Suppressor macrophage (primary cell): ENCODE results near the gene IGSF23.

Experiments
- DNase-seq, 4 experiments: peaks; one replicate each; pipeline ENCODE4 v3.0.0-alpha.2; 2020 to 2022
- total RNA-seq, 17 experiments: gene quantifications; one replicate each; lab custom pipeline; 2026; ENCODE audit warnings: mixed read lengths in 6 of 17, inconsistent platforms in 3 of 17; lab: John Stamatoyannopoulos, UW

The IGSF23 gene, protein sequence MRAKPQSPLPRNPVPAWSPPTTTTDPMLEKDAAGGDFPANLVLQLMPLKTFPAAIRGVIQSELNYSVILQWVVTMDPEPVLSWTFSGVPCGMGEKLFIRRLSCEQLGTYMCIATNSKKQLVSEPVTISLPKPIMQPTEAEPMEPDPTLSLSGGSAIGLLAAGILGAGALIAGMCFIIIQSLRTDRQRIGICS
- total RNA-seq, result 0 to 0.99 (median 0) reads per million in 17 experiments

DNA sequence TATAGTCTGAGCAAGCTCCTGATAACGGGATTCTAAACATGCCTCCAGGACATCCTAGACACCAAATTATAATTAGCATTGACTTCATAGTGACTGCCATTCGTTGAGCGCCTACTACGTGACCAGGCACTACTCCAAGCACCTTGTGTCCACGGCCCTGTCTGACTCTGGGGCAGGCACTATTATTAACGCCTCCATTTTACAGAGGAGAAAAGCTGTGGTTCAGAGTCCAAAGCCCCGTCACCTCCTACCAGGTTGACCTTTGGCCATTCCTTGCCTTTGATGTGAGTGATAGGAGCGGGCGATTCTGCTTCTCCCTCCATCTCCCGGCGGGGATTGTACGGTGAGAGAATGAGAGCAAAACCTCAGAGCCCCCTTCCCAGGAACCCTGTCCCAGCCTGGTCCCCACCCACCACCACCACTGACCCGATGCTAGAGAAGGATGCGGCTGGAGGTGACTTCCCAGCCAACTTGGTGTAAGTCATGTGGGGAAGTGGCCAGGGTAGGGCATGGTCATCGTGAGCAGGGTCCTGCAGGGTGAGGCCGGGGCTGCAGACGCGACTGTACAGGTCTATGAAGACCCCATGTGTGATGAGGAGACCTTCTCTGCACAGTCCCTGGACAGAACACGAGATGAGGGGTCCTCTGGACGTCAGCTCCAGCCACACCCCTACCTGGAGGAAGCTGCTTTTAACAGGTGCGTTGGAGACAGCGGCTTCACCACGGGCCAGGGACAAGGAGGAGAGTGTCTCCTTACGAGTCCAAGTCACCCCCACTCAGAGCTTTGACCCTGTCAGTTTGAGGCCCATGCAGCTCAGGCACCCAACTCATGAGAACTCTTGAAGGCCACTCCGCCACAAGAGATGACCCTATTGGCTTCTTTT lies at the start of gene IGSF23:
Gene IGSF23 (plus strand): TSS at position 269 of the 884 bp plus-strand sequence. CDS start 83 bp downstream, at position 352.
- no peak for DNase-seq

DNA sequence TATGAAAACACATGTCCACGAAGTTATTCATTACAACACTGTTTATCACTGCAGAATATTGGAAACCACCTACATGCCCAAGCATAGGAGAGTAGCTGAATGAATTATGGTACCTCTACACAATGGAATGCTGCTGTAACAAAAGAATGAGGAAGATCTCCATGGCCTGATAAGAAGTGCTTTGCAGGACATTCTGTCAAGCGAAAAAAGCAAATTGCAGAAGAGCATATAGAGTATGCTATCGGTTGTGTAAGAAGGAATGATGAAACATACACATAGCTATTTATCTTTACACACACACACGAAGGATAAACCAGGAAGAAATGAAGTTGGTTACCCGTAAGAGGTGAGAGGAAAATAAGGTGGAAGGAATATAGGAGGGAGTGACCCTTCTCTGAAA lies 46.4 kb upstream of the IGSF23 start:
- DNase-seq, result peak in 2 of 4 experiments; percentile 38 to 43

DNA sequence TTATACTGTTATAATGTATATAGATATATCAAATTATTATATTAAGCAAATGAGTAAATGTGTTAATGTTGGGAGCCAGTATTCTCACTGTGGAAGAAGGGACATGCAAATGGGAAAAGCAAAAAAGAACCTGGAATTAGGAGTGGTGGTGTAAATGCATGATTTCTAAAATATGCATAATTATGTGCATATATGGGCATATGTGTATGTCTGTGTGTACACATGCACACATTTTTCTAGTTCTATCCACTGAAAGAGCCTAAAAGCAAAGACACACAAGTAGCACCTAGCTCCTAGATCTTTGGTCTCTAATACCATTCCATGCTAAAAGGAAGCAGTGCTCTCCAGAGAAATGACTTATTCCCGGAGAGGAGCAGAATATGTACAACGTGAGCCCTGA lies 45.6 kb upstream of the IGSF23 start:
- no peak for DNase-seq

DNA sequence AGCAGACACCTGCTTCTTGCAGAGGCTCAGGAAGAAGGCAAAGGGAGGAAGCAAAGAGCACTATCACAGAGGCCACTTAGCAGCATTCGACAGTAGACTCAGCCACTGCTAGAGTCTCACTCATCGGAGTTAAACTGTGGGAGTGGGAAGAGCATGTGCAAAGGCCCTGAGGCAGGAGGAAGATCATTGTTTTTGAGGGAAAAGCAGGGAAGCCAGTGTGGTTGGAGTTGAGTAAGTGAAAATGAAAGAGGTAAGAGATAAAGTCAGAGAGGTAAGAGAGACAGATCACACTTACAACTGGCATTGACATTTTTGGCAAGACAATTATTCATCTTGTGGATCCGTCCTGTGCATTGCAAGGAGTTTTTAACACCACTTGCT lies 42.8 kb upstream of the IGSF23 start:
- DNase-seq, result no peak

DNA sequence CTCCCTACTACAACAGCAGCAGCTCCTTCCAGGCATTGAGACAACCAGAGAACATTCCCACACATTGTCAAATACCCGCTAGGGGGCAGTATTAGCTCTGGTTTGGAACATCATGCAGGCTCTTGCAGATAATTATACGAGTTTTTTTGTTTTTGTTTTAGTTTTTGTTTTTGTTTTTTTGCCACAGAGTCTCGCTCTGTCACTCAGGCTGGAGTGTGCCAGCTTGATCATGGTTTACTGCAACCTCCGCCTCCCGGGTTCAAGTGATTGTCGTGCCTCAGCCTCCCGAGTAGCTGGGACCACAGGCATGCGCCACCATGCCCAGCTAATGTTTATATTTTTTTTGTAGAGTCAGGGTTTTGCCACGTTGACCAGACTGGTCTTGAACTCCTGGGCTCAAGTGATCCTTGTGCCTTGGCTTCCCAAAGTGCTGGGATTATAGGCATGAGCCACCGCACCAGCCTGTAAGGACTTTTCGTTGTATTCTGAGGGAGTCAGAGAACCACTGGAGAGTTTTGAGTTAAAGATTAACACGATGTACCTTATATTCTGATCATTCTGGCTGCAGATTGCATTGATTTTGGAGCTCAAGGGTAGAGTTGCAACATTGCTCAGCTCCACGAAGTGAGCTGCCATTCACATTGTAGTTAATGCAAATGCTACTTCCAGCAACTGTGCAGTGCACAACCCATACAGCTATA lies 42.2 kb upstream of the IGSF23 start:
- peak; percentile 87 to 93 (median 90) for DNase-seq

DNA sequence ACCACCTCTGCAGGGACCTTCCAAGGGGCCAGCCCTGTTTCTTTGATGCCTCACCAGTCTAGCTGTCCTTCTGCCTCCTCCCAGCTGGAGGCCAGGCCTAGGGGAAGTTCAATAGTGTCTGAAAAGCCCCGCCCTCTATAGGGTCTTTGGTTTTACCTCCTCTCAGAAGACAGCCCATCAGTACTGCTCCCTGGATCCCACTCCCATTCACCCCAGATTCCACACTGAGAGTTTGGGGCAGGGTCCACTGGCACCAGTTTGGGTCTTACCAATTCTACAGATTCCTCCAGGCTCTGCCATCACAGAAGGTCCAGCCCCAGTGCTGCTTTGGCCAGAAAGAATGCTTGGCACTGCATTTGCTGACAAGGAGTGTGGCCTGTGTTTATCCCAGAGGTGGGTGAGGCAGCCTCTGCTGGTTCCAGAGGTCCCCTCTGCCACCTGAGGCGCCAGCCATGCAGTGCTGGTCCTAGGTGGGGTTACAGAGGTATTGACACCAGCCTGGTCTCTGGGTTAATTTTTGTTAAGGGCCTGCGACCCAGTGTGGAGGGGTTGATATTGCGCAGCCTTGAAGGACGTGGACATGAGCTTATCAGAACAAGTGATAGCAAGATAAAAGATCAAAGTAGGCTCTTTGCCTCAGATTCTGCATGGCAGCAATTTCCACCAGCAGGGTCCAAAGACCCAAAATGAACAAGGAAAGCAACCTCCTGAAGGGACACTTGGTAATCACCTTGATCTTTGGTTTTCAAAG lies 41.4 kb upstream of the IGSF23 start:
- DNase-seq, result no peak

DNA sequence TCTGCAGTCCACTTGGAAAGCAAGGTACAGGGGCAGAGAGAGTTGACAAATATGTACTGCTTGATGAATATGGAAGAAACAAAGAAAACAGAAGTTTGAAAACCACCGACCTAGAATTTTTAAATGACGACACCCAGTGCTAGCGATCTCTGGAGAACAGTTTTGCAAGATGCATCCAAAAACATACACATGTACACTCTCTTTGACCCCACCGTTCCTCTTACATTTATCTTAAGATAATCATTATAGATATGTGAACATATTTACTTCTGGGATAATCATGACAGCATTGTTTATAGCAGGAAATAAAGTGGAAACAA lies 40.8 kb upstream of the IGSF23 start:
- DNase-seq, result peak in 3 of 4 experiments; percentile 24 to 49 (median 32)

DNA sequence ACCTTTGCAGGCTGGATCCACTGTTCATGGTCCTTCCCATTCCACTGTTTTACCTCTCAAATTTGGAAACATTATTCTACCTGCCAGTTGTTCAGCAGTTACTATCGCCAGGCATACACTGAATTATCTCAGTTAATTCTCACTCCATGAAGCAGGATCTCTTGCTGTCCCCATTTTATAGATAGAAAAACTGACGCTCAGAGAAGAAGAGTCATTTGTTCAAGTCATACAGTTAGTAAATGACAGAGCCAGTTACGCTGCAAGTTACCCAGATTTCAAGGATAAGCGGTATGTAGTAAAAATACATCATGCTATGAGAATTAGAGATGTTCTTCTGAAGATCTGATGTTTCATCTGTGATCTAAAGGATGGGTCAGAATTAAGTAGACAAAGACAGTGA lies 40.2 kb upstream of the IGSF23 start:
- no peak for DNase-seq

DNA sequence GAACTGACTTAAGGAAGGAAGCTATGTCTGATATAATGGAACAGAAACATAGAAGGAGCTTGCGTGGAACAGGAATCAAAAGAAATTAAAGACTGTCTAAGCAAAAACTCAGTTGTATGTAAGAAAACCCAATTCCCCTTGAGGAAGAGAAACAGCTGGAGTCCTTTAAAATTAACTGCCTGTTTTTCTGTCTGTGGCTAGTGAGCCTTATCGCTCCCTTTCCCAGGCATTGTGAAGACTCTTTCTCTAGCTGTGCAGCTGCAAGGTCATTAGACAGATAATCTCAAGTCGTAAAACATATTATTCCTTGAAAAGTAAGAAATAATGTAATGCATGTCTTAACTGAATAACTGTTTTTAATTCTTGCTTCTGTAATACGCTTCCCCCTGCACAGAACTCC lies 39.7 kb upstream of the IGSF23 start:
- DNase-seq, result peak in 1 of 4 experiments; percentile 20

DNA sequence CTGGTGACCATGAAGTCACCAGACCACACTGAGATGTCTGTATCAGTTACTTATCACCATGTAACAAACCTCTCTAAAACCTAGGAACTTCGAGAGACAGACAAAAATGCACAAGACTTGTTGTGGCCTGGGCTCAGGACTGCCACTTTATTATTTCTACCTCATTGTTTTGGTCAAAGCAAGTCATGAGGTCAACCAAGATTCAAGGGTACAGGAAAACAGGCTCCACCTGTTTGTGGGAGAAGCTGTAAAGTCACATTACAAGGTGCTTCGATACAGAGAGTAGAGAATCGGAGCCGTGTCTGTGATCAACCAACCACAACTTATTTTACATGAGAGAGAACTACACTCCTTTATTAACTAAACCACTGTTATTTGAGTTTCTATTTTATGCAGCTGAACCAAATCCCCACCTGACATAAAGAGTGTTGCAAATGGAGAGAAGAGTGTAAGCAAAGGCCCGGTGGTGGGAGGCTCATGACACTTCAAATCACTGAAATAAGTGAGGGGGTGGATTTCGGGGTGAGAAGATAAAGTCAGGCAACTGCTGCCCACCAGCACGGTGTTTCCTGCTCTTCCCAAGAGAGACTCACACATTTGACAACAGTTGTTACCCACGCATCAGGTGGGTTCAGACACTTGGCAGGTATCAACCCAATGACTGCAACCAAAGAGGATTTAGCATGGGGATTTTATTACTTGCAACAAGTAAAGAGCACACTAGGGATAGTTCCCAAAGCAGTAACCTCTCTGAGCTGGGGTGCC lies 39.0 kb upstream of the IGSF23 start:
- DNase-seq, result no peak

DNA sequence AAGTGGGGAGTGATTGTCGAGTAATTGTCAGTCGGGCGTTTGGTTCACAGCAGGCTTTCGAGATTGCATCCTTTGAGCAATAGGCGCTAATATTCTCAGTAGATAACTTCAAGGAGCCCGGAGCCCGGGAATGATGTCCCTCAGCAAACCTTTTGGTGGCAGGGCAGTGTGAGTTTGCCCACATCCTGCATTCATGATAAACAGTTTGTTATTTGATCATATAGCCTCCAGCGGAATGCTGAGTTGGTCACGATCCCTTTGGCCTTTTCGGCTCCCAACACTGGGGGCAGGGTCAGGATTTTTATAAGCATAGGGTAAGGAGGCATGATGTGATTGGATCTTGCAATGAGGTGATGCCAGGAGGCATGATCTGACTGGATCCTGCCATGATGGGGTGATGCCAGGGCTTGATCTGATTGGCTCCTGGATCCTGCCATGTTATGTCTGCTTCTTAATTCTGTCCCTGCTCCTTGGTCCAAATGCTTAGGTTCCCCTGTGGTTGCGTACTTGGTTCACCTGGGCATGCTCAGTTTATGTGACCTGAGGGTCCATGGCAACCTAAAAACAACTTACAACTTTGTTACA lies 38.2 kb upstream of the IGSF23 start:
- no peak for DNase-seq

DNA sequence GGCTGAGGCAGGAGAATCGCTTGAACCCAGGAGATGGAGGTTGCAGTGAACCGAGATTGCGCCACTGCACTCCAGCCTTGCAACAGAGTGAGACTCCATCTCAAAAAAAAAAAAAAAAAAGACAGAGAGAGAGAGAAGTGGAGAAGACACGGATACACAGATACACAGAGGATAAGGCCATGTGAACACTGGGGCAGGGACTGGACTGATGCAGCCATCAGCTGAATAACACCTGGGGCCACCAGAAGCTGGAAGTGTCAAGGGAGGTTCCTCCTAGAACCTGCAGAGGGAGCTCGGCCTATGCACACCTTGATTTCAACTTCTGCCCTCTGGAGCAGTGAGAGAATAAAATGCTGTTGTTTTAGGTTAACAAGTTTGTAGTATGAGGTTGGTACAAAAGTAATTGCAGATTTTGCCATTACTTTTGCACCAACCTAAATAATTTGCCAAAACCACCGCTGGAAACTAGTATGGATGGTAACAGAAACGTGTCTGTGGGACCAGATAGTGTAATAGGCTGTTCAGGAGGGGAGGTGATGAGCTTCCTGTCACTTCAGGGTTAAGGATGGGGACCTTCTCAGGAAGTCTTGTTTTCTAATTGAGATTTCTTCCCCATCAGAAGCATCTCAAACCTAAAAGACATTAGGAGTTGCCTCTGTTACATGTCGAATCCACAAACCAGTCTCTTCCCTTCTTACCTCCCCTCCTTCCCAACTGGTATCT lies 36.4 kb upstream of the IGSF23 start:
- DNase-seq, result peak in 2 of 4 experiments; percentile 56 to 63

DNA sequence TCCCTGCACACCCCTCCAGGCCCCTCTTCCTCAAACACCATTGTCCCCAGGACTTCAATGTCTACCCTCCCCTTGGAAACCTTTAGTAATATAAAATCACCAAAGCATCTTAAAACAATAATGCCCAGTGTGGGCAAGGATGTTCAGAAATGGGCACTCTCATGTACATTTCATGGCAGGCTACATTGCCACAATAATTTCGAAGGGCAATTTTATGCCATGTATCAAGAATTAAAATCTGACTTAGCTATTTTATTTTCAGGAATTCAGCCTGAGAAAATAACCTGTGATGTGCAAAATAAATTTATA lies 35.8 kb upstream of the IGSF23 start:
- no peak for DNase-seq

DNA sequence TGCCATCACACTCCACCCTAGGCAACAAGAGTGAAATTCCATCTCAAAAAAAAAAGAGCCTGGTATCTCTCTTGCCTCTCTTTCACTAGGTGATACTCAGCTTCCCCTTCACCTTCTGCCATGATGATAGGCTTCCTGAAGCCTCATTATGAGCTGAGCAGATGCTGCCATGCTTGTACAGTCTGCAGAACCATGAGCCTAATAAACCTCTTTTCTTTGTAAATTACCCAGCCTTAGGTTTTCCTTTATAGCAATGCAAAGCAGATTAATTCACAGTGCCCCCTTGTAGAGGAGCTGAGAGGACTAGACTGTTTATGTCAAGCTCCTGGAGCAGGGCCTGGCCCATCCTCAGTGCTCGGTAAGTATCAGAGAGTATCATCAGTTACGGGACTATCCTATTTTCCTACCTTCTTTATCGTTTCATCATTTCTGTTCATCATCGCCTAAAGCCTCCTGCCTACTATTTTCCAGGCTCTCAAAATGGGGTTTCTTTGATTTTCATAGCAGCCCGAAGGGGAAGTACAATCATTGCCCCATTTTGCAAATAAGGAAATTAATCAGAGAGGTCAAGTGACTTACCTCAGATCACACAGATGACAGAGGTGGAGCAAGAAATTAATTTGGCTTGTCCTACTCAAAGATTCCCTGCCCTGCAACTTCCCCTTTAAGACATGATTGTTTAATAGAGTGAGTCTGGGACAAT lies 33.5 kb upstream of the IGSF23 start:
- no peak for DNase-seq

DNA sequence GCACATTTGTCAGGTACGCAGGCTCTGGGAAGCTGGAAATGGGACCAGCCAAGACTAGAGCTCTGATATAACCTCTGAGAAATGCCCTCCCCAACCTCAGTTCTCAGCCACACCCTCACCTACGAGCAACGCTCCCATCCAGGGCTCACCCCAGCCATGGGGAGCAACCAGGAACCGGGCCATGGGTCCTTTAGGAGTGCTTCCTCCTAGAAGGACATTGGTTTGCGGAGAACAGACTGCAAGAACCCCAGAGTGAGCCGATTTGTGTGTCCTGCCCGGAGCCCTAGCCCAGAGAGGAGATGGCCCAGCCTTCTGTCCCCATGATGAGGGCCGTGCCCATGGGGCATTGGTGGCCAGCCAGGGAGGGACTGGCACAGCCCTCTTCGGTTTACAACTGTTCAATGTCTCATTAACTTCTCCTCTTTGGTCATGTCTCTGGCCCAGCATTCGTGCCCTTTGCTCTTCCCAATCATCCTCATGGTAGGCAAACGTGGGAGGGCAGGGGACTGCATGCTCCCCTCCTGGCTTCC lies 32.9 kb upstream of the IGSF23 start:
- DNase-seq, result no peak

DNA sequence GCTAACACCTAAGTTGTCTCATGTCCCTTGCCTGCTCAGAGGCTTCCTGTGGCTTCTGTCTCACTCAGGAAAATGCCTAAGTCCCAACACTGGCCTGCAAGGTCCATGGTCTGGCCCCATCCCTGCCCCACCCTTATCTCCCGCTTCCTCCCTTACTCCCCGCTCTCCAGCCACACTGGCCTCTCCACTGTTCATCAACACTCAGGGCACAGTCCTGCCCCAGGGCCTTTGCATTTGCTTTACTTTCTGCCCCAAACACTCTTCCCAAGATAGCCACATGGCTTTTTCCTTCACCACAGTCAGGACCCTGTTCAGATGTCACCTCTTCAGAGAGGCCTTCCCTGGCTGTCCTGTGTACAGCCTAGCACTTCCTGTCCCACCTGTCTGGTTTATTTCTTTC lies 32.1 kb upstream of the IGSF23 start:
- DNase-seq, result no peak

DNA sequence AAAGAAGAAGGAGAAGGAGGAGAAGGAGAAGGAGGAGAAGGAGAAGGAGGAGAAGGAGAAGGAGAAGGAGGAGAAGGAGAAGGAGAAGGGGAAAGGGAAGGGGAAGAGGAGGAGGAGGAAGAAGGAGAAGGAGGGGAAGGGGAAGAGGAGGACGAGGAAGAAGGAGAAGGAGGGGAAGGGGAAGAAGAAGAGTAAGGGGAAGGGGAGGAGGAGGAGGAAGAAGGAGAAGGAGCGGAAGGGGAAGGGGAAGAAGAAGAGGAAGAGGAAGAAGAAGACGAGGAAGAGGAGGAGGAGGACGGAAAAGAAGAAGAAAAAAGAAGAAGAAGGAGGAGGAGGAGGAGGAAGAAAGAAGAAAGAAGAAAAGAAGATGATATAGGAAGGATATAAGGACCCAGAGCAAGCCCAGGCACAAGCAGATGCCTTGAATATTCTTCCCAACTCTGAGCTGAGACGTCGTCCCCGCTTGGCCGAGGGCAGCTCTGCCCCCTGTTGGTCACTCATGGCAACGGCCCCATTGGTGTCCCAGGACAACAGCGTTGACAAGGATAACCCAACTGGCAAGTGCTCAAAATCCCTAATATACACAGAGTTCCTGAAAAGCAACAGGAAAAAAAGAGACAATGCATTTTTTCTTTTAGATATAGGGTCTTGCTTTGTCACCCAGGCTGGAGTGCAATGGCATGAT lies 30.6 kb upstream of the IGSF23 start:
- DNase-seq, result peak in 2 of 4 experiments; percentile 24 to 30

DNA sequence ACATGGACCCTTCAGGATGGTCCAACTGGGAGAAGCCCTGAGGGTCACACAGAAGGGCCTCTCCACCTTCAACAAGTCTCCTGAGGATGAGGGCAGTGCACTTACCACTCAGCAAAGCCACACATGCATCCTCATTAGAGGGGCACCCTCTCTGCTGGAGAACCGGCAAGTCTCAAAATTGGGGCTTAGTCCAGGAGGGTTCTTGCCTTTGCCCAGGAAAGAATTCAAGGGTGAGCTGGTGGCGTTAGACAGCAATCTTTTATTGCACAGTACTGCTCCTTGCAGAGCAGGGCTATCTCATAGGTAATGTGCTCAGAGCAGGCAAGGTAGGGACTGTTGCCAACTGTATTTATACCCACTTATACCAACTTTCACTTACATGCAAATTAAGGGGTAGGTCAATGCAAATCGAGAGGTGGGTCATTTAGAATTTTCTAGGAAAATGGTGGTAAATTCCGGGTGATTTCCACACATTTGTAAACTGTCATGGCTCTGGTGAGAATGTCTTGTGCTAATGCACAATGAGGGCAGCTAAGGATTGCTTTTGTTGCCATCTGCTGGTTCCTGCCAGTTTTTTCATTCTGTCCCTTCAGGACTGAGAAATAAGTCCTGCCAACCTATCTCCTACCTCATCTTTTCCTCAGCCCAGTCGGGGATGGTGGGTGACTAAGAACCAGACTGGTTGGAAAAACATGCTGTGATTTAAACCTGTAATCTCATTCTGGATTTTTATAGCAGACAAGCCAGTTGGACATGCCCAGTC lies 27.8 kb upstream of the IGSF23 start:
- peak in 1 of 4 experiments; percentile 15 for DNase-seq
